ENCODE data around the gene ECE2.

DNA sequence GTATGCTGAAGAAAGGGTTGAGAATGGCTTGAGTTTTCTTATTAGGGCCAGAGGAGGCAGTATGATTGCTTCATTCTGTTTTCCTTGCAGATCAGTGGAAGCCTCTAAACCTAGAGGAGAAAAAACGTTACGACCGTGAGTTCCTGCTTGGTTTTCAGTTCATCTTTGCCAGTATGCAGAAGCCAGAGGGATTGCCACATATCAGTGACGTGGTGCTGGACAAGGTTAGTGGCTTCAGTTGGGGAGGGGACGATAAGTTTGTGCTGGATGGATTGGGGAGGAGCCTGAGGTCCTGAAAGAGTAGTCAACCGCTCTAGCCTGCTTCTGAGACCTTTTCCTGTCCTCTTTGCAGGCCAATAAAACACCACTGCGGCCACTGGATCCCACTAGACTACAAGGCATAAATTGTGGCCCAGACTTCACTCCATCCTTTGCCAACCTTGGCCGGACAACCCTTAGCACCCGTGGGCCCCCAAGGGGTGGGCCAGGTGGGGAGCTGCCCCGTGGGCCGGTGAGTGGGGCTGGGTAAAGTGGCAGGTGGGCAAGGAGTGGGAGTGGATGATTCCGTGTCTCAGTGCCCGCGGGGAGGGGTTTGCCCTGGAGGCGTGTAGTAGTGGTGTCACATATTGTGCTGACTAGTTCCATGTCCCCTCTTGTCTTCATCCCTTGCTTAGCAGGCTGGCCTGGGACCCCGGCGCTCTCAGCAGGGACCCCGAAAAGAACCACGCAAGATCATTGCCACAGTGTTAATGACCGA is 47.1 kb downstream of the ECE2 start:
- TF ChIP-seq, protein P1, sequence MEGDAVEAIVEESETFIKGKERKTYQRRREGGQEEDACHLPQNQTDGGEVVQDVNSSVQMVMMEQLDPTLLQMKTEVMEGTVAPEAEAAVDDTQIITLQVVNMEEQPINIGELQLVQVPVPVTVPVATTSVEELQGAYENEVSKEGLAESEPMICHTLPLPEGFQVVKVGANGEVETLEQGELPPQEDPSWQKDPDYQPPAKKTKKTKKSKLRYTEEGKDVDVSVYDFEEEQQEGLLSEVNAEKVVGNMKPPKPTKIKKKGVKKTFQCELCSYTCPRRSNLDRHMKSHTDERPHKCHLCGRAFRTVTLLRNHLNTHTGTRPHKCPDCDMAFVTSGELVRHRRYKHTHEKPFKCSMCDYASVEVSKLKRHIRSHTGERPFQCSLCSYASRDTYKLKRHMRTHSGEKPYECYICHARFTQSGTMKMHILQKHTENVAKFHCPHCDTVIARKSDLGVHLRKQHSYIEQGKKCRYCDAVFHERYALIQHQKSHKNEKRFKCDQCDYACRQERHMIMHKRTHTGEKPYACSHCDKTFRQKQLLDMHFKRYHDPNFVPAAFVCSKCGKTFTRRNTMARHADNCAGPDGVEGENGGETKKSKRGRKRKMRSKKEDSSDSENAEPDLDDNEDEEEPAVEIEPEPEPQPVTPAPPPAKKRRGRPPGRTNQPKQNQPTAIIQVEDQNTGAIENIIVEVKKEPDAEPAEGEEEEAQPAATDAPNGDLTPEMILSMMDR (IDR thresholded peaks at IDR 0.05), result no peak
- no peak for TF ChIP-seq SIN3A (IDR thresholded peaks at IDR 0.05; ENCODE audit: borderline replicate concordance, low read depth, low read length)
- TF ChIP-seq POLR2AphosphoS5 (IDR thresholded peaks at IDR 0.05; ENCODE audit: low read depth, low read length), result no peak
- TF ChIP-seq RAD21 (IDR thresholded peaks at IDR 0.05; ENCODE audit: low read length), result no peak
- no peak for TF ChIP-seq ELF1 (IDR thresholded peaks at IDR 0.05)
- no peak for TF ChIP-seq TAF1 (IDR thresholded peaks at IDR 0.05; ENCODE audit: borderline replicate concordance, low read depth, low read length)

All from SK-N-SH (cell line).